CD4-positive, alpha-beta T cell treated with Interleukin-10 for 1 hour (primary cell): ENCODE data around the gene CR1.
A peak's percentile ranks its signal among the peaks of the same experiment; 100 is the strongest.
"Not testable (repeated sequence)": the region's sequence is repeated elsewhere in the genome, so short reads cannot be mapped to it uniquely, and the experiment has no call there.

Source experiments
- DNase-seq: peaks from one replicate; pipeline ENCODE4 v3.0.0-alpha.2; 2020

The CR1 gene

GRCh38 chr1:207594095-207594494 lies 98.1 kb downstream of the CR1 start:
- DNase-seq: not testable (repeated sequence)

DNA sequence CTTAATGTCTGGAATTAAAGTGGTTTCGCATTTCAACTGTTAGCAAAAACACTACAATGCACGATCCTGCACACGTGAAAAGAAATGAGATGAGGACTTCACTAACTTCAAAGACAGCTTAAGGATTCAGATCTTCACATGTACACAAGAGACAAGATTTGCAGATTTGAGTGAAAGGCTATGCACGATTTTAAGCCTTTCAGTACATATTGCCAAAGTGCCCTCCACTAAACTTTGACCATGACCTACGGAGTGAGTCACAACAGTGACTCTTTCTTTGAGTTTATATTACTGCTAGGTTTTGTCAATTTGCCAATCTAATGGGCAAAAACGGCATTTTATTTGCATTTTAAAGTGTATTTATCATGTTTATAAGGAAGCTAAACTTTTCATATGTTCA lies 107.8 kb downstream of the CR1 start:
- DNase-seq: no peak

DNA sequence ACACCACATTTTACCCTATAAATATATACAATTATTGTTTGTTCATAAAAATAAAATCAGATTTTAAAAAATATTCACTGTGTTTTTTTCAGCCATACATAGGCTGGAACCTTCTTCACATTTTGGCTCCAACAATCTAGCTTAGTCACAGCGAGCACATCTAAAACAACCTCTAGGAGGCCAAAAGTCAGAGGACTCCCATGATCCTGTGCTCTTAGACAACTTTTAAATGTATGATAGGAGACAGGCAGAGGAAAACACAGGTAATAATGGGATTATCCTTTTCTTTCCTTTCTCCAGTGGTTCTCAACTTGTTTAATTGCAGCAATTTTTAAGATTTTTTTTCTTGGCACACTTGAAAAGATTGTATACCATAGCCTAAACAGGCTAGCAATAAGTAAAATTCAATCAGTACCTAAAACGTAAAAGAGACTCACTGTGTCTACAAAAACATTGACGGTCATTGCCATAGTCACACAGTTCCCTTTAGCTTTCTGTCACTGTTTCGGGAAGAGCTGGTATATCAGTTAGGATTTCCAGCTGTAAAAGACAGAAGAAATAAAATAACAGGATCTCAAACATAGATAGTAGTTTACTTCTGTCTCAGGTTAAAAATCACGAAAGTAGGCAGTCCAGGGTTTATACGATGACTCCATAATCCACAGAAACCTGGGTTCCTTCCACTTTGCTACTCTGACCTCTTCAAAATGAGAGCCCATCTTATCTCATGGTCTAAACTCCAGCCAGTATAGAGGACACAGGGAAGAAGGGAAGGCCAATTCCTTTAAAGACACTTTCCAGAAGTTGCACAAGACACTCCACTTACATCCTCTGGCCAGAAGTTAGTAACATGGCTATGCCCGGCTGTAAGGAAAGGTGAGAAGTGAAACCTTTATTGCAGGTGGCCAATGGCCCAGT lies 109.7 kb downstream of the CR1 start:
- no peak for DNase-seq

DNA sequence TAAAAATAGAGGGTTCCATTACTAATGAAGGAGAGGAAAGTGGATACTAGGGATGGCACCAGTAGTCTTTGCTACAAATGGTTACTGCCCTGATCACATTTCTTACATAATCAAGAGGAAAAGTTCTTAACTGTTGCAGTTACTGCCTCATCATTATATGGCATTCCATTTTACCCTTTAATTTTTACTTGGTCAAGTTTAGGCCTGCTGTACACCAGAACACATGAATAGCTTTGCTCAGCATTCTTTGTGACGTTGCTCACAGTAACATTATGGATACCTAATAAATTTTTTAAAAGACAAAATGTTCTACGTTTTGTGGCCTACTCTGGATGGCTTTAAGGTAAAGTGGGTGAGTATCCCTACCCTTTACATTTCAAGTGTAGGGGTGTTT lies 110.4 kb downstream of the CR1 start:
- DNase-seq: no peak

GRCh38 chr1:207612762-207613161 lies 116.8 kb downstream of the CR1 start:
- no peak for DNase-seq

- peak; percentile 39 for DNase-seq
Observed at GRCh38 chr1:207619871-207620542, 124.0 kb downstream of the CR1 start.

- DNase-seq: no peak
Observed at GRCh38 chr1:207620543-207620893, 124.6 kb downstream of the CR1 start.

DNA sequence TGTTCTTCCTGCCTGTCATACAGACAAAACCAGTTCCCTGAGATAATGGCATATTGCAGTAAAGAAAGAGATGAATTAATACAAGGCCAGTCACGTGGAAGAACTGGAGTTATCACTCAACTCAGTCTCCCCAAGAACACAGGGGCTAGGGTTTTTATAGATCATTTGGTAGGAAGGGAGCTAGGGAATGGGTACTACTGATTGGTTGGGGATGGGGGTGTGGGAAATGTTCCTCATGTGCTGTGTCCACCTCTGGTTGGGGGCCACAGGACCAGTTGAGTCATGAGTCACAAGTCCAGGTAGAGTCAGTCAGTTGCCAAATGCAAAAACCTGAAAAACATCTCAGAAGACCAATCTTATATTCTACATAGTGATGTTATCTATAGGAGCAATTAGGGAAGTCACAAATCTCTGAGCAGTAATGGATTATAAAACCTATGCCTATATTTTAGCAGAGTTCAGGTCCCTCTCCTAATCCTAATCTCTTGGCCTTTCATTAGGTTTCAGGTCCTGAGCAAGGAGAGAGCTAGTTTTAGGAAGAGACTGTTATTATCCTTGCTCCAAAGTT lies 129.6 kb downstream of the CR1 start:
- DNase-seq: not testable (repeated sequence)

GRCh38 chr1:207626972-207627337 lies 131.0 kb downstream of the CR1 start:
- no peak for DNase-seq

- no peak for DNase-seq
Observed at GRCh38 chr1:207627496-207627895, 131.5 kb downstream of the CR1 start.

DNA sequence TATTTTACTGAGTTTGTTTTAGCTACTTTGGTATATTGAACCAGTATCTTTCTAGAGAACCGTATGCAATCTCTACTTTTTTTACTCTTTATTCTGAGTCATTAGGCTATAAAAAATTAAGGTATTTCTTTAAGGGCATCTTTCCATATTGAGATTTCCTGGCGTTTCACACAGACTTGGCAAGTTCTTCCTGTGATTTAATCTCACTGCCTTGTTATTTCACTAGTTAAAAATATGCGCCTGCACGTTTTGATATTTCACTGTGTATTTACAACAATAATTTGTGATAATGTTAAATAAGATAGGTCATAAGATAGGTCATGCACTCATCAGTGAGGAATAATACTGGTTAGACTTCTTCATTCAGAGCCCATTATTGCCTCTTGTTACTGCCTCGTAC lies 132.8 kb downstream of the CR1 start:
- no peak for DNase-seq

- no peak for DNase-seq
Observed at GRCh38 chr1:207631137-207631536, 135.2 kb downstream of the CR1 start.

GRCh38 chr1:207633226-207633625 lies 137.3 kb downstream of the CR1 start:
- DNase-seq: no peak

- not testable (repeated sequence) for DNase-seq
Observed at GRCh38 chr1:207633699-207634289, 137.8 kb downstream of the CR1 start.

DNA sequence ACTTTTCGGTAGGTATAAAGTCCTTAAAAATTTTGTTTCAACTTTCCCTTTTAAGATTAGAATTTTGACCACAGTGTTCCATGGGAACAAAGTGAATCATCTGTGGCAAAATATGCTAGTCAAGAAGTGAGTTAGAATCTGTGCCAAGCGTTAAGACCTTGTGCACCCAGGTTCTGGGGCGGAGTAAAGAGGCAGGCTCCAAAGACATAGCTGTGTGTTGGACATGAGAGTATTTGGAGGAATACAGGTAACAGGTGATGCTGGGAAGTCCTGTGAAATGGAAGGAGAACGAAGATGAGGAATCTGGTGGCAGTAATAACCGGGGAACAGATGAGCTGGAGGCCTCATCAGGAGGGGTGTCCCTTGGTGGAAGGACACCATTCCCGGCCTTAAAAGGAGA lies 138.3 kb downstream of the CR1 start:
- DNase-seq: not testable (repeated sequence)

DNA sequence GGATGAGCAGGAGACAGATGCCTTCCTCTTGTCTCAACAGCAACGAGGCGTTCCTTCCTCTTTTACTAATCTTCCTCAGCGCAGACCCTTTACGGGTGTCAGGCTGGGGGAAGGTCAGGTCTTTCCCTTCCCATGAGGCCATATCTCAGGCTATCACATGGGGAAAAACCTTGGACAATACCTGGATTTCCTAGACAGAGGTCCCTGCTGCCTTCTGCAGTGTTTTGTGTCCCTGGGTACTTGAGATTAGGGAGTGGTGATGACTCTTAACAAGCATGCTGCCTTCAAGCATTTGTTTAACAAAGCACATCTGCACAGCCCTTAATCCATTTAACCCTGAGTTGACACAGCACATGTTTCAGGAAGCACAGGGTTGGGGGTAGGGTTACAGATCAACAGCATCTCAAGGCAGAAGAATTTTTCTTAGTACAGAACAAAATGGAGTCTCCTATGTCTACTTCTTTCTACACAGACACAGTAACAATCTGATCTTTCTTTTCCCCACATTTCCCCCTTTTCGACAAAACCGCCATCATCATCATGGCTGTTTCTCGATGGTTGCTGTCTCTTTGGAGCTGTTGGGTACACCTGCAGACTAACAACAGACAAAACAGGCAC lies 139.7 kb downstream of the CR1 start:
- not testable (repeated sequence) for DNase-seq

GRCh38 chr1:207638487-207639145 lies 142.7 kb downstream of the CR1 start:
- DNase-seq: not testable (repeated sequence)

GRCh38 chr1:207639362-207639761 lies 143.4 kb downstream of the CR1 start:
- DNase-seq: not testable (repeated sequence)

GRCh38 chr1:207644166-207644851 lies 148.4 kb downstream of the CR1 start:
- DNase-seq: no peak

DNA sequence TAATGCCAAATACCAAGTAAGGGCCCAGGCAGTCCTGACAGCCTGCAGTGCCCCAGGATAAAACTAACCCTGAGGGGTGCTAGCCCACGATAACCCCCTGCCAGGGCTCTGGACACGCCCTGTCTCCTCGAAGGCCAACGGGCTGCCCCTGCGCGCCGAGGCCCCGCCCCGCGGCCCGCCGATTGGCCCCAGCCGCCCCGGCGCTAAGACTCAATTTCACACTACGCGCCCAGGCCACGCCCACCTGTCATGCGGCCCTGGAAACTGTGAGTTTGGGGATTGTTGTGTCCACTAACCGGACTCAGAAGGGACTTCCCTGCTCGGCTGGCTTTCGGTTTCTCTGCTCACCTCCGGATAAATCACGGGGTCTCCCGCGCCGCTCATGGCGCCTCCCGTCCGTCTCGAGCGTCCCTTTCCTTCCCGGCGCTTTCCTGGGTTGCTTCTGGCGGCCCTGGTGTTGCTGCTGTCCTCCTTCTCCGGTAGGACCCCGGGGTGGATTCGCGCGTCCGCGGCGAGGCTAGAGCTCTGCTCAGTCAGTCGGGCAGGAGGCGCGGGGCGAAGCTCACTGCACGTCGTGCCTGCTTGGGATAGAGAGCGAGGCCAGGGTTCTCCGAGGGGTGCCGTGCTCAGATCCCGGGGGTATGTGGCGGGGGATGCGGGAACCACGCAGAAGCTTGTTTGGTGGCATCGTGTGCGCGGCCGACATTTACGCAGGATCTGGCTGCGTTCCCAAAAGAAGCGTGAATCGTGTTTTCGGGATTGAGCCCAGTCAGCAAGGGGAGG lies 149.1 kb downstream of the CR1 start, which contains the start of gene CR1L:
Gene CR1L (plus strand): TSS at position 282 of the 783 bp plus-strand sequence. CDS start 101 bp downstream, at position 383.
- DNase-seq: peak; percentile 67

DNA sequence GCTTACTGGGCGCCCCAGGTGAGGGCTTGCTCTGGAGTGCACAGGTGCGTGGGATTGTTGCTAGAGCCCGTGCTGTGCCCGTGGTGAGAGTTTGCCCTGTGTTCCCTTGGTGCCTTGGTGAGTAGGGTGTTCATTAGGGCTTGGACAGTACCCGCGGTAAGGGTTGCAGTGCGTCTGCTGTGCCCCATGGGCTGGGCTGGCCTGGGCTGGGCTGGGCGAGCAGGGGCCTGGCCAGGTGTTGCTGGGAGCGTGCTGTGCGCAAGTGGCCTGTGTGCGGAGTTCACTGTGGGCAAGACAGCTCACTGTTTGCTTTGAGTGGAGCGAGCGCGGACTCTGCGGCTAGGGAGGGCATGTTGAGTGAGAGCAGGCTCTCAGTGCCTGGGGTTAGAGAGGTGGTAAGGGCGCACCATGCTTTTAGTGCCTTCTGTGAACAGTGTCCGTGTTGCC lies 149.7 kb downstream of the CR1 start:
- no peak for DNase-seq
